ENCODE measurements around the gene HYPK.
"Not testable (repeated sequence)": the region's sequence is repeated elsewhere in the genome, so short reads cannot be mapped to it uniquely, and the experiment has no call there.

HYPK gene

GRCh38 chr15:43795997-43796396 is 4.4 kb upstream of the HYPK start:
- no peak for DNase-seq (ENCODE audit: low read depth)

DNA sequence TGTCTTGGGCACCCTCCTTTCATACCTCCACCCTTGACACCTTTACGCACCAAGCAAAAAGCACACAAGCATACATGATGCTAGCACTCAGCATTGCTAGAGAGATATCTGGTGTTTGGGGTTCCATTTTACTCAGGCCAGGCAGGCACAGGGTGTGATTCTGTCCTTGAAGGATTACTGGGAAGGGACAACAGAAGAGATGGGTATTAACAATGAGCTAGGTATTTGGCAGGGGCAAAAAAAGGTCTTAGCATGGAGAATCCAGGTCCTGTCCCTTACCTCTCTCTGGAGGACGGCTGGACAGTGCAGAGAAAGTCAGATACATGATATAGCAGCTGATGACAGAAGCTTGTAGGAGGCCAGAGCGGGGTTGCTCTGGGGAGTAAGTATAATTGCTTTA is 3.8 kb upstream of the HYPK start:
- DNase-seq (ENCODE audit: low read depth): no peak

- no peak for DNase-seq (ENCODE audit: low read depth)
Observed at GRCh38 chr15:43799209-43799944, 1.0 kb upstream of the HYPK start.

DNA sequence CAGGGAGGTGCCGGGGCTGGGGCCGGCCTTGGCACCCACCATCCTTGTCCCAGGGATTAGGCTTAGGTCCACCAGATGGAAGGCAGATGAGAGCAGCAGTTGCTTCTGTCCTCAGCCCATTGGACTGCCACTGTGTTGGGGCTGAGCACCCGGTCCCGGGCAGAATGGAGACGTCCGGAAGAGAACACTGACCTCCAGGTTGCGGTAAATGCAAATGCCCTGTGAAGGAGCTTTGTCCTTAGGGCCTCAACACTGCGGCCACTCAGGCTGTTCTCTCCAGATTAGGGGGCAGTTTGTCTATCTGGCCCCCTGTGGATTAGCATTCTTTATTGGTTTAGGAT is 484 bp upstream of the HYPK start, which contains the start of gene SERINC4:
SERINC4 (minus strand) TSS at position 276 of the 341 bp plus-strand sequence; CDS start at position 42, 234 bp downstream.
- DNase-seq (ENCODE audit: low read depth): no peak

- DNase-seq (ENCODE audit: low read depth): not testable (repeated sequence)
Observed at GRCh38 chr15:43802676-43803075, 2.3 kb downstream of the HYPK start.

- no peak for DNase-seq (ENCODE audit: low read depth)
Observed at GRCh38 chr15:43808435-43808950, 8.1 kb downstream of the HYPK start.

DNA sequence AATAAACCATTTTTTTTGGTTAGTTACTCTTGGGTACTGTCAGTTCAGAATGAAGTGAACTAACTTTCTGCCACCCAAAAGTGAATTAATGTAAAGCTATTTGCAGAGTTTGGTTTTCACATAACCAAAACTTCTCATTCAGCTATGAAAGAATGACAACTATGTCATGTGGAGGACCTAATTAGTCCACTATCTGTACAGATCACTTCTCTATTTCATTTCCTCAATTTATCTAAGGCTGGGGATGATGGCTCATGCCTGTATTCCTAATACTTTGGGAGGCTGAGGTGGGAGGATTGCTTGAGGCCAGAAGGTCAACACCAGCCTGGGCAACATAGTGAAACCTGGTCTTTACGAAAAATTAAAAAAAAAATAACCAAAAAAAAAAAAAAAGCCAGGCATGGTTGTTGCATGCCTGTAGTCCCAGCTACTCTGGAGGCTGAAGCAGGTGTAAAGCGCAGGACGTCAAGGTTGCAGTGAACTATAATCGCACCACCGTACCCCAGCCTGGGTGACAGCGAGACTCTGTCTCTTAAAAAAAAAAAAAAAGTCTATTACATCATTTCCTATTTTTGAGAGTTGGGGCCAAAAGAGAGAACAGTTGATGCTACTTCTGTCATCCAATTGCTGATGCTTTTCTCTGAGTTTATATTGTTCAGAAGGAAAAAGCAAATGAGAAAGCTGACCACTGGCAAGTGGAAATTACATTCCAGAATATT is 8.7 kb downstream of the HYPK start:
- no peak for DNase-seq (ENCODE audit: low read depth)

DNA sequence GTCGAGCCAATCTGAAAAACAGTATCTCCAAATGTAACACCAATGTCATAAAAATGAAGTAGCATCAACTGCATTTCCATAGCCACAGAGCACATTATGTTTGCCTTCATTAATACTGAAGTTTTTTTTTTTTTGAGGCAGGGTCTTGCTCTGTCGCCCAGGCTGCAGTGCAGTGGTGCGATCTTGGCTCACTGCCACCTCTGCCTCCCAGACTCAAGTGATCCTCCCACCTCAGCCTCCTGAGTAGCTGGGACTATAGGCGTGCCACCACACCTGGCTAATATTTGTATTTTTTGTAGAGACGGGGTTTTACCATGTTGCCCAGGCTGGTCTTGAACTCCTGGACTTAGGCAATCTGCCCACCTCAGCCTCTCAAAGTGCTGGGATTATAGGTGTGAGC is 14.7 kb downstream of the HYPK start:
- not testable (repeated sequence) for DNase-seq (ENCODE audit: low read depth)

DNA sequence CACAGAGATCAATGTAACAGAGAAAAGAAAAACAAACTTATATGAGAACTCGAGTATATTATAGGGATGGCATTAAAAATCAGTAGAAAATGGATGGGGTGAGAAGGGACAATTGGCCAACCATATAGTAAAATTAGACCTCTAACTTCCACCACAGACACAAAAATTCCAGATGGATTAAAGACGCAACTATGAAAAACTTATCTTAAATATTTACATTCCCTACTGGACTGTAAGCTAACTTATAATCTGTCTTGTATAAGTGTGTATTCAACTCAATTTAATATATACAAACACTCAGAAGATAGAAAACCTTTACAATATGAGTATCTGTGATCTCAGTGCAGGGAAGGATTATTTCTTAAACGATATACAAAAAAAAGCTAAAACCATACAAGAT is 21.1 kb downstream of the HYPK start:
- no peak for DNase-seq (ENCODE audit: low read depth)

DNA sequence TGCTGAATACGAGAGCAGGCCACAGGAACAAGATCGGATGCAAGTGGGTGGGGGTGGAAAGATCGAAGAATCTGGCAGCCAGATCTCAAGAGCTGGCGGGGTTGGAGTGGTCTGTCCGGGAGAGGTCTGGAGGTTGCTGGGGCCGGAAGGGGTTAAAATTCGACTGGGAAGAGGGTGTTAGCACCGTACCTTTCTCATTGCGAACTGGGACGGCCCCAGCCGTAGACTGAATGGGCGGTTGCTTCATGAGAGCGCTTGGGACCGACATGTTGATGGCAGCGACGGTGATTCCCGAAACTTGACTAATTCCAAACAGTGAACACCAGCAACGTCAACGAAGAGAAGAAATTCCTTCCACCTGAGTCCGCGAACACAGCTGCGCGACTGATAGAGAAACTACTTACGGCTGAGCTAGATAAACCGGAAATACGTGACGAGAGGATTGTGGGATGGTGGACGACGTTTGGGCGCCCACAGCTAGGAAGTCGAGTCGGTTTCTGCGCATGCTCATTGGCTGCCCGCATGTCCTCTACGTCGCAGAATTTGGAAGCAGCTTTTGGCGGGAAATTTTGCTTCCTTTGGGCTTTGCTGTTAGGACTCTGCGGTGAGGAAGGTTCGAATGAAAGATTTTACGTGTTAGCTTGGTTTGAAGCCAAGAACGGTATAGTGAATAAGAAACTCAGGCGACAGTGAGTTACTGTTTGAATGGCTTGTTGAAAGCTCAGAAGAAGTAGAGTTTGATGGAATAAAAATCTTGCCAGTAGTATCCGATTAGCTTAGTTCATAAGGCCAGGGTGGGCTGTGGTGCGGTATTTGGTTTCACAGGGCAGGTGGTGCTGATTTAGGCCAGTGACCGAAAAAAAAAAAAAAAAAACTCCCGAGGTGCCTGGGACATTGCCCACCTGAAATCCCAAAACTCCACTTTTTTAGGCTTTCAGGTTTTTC is 24.2 kb downstream of the HYPK start, which contains the start of gene MFAP1:
MFAP1 (minus strand) TSS at position 389 of the 945 bp plus-strand sequence; CDS start at position 268, 121 bp downstream.
- DNase-seq (ENCODE audit: low read depth): peak; percentile 85

DNA sequence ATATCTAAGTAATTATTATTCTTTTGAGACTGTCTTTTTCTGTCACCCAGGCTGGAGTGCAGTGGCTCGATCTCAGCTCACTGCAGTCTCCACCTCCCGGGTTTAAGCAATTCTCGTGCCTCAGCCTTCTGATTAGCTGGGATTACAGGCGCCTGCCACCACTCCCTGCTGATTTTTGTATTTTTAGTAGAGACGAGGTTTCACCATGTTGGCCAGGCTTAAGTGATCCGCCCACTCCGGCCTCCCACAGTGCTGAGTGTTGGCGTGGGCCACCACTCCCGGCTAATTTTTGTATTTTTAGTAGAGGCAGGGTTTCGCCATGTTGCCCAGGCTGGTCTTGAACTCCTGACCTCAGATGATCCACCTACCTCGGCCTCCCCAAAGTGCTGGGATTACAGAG is 24.9 kb downstream of the HYPK start:
- not testable (repeated sequence) for DNase-seq (ENCODE audit: low read depth)

DNA sequence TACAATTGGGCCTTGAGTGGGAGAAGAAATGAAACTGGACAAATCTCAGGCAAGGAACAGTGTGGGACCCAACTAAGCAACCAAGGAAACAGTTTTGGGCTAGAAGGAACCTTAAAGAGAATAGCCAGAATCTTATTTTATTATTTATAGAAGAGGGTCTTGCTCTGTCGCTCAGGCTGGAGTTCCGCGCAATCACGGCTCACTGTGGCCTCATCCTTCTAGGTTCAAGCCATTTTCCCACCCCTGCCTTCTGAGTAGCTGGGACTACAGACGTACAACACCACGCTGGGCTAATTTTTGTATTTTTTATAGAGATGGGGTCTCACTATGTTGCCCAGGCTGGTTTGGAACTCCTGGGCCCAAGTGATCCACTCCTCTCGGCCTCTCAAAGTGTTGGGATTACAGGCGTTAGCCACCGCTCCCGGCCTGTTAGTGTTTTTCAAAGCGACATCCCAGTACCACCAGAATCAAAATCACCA is 25.7 kb downstream of the HYPK start:
- DNase-seq (ENCODE audit: low read depth): no peak

GRCh38 chr15:43826508-43827341 is 26.3 kb downstream of the HYPK start, which contains the start of gene WDR76:
Gene WDR76, plus strand, starts transcription at chr15:43827002. Its CDS starts 31 bp downstream, at chr15:43827033.
- peak; percentile 86 for DNase-seq (ENCODE audit: low read depth)

DNA sequence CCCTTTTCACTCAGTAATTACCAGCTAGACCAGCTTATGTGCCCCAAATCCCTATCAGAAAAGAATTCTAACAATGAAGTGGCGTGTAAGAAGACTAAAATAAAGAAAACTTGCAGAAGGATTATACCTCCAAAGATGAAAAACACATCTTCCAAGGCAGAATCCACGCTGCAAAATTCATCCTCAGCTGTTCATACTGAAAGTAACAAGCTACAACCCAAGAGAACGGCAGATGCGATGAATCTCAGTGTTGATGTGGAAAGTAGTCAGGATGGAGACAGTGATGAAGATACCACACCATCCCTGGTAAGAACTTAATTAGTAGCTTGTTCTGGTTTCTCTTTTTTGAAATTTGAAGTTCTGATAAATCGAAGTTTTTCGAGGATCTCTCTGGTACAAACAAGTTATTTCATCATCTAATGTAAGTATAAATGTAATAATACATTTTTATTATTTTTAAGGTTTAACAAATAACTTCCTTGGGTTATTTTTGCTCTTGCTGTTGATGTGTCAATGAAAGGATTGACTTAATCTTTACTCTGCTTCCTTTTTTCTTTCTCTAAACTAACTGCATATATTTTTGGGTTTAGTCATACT is 27.8 kb downstream of the HYPK start:
- no peak for DNase-seq (ENCODE audit: low read depth)

DNA sequence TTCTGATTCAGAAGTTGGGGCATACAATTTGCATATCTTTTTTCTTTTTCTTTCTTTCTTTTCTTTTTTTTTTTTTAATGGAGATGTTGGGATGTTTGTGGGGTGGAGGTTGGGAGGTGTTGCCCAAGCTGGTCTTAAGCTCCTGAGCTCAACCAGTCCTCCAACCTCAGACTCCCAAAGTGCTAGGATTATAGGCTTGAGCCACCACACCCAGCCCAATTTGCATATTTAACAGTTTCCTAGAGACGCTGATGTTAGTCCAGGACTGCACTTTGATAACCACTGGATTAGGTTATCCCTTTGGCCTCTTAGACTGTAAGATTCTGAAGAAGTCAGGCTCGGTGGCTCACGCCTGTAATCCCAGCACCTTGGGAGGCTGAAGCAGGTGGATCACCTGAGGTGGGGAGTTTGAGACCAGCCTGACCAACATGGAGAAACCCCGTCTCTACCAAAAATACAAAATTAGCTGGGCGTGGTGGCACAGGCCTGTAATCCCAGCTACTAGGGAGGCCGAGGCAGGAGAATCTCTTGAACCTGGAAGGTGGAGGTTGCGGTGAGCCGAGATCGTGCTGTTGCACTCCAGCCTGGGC is 29.6 kb downstream of the HYPK start:
- not testable (repeated sequence) for DNase-seq (ENCODE audit: low read depth)

GRCh38 chr15:43830691-43831275 is 30.4 kb downstream of the HYPK start:
- DNase-seq (ENCODE audit: low read depth): not testable (repeated sequence)

GRCh38 chr15:43831519-43832052 is 31.2 kb downstream of the HYPK start:
- DNase-seq (ENCODE audit: low read depth): not testable (repeated sequence)

DNA sequence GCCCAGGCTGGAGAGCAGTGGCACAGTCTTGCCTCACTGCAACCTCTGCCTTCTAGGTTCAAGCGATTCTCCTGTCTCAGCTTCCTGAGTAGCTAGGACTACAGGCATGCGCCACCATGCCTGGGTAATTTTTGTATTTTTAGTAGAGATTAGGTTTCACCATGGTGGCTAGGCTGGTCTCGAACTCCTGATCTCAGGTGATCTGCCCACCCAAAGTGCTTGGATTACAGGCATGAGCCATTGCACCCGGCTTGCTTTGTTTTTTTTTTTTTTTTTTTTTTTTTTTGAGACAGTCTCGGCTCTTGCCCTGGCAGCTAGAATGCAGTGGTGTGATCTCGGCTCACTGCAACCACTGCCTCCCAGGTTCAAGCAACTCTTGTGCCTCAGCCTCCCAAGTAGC is 32.1 kb downstream of the HYPK start:
- DNase-seq (ENCODE audit: low read depth): not testable (repeated sequence)

- DNase-seq (ENCODE audit: low read depth): no peak
Observed at GRCh38 chr15:43845421-43845820, 45.0 kb downstream of the HYPK start.

Measured in activated T-cell treated with anti-CD3 and anti-CD28 coated beads for 48 hours (primary cell).